DMS153 treated with DMSO at 0.1 percent for 48 hours (cell line): ENCODE results near the gene SIVA1.

Source experiments
- DNase-seq: peaks from one replicate; lab custom pipeline; 2025; ENCODE audit not compliant: unreplicated experiment; lab: John Stamatoyannopoulos, UW

SIVA1 gene

DNA sequence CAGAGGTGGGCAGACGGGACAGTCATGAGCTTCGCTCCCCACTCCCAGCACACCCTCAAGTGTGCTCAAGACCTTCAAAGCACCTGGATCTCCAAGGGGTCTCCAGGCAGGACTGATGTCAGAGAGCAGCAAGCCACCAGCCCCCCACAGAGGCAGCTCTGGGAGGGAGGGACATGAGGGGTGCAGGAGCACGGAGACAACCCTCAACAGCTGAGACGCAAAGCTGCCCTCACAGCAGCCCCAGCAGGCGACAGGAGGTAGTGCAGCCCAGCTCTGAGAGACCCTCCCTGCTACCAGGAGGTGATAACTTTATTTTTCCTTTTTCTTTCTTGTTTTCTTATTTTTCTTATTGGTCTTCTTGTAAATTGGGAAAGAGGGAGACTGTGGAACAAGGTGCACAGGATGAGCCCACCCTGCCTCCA, 17.9 kb downstream of the SIVA1 start:
- DNase-seq, result no peak

DNA sequence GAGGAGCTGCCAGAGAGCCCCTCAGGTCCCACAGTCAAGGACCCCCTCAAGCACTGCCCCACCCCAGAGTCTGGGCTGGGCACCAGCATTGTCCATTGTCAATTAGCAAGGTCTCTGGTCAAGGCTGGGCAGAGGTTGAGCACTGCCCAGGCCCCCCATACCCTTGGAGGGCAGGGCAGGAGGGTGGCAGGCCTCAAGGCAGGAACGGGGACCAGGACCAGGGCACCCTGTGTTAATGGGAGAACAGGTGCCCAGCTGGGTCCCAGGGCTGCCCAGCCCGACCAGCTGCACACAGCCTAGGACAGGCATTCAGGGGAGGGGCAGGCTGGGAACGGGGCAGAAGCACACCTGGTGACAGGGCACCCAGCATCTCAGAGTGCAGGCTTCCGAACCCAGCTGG, 18.4 kb downstream of the SIVA1 start:
- DNase-seq, result no peak

DNA sequence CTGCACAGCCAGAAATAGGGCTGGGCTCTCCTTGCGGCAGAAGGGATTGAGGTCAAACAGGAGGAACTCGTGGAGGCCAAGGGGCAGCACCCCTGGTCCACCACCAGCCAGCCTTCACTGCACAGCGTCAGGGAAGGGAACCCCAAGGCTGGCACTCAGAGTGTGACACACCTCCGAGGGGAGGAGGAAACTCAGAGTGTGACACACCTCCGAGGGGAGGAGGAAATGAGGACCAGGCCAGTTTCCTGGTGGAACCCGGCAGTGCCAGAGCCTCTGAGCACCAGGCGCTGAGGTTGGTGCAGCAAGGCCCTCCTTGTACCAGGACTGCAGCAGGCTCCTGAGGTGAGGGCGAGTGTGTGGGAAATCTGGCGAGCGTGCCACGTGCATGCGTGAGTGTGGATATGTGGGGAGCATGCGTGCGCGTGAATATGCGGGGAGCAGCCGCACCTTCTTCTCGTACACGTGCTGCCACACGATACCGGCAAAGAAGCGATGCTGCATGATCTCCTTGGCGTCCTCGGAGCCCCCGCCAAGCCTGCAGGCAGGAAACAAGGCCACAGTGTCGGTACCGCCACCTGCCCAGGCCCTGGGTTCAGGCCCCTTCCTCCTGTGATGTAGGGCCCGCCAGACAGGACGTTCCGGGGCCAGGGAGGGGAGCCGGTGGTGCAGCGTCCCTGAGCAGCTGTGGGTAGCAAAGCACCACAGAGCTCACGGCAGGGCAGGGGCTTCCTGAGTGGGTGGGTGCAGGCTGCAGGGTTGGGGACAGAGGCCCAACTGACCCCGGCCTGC, 19.2 kb downstream of the SIVA1 start:
- DNase-seq, result no peak

DNA sequence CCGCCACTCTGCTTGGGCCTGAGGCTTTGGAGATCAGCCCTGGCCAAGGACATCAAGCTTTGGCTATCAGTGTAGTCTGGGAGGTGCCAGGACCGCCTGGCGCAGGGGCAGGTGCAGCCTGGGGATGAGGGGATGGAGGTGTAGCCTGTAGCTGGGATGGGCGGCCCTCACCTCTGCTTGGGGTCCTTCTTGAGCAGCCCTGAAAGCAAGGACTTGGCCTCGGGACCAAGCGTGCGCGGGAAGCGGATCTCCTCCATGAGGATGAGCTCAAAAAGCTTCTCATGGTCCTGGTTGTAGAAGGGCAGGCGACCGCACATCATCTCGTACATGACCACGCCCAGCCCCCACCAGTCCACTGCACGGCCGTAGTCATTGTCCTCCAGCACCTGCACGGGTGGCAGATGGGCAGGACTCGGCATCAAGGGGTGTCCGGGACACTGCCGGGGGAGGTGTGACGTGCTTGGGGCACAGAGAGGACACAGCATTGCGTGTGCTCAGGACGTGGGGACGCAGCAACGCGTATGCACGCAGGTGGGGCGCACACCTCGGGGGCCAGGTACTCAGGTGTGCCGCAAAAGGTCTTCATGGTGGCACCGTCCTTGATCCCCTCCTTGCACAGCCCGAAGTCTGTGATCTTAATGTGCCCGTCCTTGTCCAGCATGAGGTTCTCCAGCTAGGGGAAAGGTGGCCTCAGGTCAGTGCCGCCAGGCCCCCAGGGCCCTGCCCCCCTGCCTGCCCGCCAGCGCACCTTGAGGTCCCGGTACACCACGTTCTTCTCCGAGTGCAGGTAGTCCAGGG, 20.0 kb downstream of the SIVA1 start:
- no peak for DNase-seq

DNA sequence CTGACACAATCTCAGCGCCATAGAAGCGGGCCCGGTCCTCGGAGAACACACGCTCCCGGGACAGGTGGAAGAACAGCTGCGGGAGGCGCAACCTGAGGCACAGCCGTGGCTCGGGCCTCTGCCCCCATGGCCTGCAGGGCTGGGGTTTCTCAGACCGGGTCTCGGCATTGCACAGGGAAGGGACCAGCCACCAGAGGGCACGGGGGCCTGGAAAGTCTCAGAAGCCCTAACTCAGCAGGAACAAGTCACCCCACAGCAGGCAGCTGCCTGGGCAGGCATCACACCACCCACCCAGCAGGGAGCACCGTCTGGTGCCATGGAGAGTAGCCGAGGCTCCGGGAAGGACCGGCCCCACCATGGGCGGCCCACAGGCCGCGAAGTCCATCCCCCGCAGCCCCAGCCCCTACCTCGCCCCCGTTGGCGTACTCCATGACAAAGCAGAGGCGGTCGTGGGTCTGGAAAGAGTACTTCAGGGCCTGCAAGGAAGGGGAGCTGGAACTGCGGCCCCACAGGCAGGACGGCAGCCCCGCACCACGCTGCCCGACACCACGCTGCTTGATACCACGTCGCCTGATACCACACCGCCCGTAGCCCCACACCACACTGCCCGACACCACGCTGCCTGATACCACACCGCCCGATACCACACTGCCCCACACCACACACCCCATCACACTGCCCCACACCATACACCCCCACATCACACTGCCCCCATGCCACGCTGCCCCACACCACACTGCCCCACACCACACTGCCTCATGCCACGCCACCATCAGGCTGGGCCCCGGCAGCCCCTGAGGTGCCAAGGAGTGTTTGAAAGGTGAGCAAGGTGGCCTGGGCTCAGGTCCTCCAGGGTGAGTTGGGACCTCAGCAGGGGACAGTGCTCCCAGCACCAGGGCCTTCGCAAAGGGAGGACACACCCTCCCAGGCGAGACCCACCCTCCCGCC, 20.8 kb downstream of the SIVA1 start:
- no peak for DNase-seq

DNA sequence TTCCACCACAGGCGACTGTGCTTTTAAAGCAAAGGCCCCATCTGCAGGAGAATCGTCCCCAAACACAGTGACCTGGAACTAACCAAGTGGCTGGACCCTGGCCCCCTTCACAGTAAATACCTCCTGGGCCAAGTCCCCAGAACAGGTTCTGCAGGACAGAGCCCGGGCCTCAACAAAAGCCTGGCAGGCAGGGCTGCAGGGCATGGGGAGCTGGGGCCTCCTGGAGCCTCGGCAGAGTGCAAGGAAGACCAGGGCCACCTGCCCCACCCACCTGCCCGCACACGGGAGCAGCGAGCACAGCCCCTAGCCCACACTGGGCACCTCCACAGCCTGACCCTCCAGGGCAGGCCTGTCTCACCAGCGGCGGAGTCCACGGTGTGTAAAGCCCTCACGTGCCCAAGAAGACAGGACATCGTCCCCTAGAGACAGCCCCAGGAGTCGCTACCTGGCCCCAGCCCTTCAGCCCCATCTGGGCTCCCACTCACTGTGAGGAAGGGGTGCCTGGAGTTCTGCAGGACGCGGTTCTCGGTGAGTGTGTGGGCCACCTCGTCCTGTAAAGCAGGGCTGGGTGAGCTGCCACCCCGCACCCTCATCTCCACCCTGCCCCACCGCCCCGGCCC, 21.6 kb downstream of the SIVA1 start:
- DNase-seq, result no peak

DNA sequence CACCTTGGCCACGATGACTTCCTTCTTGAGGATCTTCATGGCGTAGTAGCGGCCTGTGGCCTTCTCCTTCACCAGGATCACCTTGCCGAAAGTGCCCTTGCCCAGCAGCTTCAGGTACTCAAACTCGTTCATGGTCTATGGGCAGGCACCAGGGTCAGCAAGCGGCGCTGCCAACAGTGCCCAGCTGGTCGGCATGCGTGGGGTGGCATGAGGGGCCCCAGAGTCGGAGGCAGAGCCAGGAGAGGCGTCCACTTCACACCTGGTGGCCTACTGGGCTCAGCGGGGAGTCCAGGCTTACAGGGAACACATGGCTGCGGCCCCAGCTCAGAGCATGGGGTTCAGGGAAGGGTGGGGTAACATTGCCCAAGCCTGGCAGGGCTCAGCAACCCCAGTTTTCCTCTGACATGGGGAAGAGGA, 22.1 kb downstream of the SIVA1 start:
- DNase-seq, result no peak

DNA sequence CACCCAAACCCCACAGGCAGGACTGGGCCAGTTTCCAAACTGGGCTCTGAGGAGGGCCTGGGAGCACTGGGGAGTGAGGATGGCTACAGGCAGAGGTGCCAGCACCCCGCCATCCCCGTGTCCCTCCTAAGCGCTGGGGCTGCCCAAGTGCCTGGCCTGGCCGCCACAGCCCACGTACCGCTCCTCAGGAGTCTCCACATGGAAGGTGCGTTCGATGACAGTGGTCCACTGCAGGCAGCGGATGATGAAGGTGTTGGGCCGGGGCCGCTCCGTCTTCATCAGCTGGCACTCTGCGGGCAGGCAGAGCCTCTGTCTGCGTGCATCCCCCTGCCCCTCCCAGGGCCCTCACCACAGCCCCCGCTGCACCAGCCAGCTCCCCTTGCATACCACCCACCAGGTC, 23.5 kb downstream of the SIVA1 start:
- DNase-seq, result no peak

DNA sequence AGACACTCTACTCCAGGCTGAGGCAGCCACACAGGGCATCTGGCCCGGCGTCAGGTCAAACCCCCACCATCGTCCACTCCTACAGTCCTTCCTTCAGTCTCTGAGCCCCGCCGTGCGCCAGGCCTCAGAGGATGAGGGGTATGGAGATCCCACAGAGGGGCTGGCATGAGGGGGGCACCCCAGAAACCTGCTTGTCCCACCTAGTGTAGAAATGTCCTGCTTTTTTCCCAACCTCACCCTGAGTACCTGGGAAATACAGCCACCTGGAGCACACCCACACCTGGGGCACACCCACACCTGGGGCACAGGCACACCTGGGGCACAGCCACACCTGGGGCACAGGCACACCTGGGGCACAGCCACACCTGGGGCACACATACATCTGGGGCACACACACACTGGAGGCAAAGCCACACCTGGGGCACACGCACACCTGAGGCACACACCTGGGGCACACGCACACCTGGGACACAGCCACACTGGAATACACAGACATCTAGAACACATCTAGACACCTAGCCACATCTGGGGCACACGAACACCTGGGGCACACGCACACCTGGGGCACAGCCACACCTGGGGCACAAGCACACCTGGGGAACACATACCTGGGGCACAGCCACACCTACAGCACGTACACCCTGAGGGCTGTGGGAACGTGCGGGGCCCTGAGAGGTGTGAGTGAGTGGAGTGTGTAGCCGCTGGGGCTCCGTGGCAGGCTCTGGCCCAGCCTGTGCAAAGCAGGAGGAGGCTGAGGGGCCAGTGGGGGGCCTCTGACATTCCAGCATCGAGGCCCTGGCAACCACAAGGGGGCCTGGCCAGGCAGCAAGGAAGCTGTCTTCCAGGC, 24.2 kb downstream of the SIVA1 start:
- no peak for DNase-seq

DNA sequence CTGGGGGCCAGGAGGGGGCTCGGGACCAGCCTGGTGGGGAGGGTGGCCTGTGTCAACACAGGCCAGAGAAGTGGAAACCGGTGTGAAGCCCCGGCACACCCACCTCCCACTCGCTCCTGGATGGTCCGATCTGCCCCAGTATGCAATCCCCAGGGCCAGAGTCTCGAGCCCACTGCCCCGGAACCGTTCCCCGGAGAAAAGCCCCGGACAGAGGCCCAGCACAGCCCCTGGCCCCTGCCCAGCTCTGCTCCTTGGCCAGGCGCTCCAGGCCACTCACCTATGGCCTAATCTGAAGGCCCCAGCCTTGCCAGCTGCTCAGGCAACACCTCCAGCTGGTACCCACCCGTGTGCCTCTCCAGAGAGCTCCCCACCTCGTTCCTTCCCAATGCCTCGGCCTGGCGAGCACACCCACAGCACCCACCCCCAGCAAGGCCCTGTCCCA, 24.9 kb downstream of the SIVA1 start:
- no peak for DNase-seq

DNA sequence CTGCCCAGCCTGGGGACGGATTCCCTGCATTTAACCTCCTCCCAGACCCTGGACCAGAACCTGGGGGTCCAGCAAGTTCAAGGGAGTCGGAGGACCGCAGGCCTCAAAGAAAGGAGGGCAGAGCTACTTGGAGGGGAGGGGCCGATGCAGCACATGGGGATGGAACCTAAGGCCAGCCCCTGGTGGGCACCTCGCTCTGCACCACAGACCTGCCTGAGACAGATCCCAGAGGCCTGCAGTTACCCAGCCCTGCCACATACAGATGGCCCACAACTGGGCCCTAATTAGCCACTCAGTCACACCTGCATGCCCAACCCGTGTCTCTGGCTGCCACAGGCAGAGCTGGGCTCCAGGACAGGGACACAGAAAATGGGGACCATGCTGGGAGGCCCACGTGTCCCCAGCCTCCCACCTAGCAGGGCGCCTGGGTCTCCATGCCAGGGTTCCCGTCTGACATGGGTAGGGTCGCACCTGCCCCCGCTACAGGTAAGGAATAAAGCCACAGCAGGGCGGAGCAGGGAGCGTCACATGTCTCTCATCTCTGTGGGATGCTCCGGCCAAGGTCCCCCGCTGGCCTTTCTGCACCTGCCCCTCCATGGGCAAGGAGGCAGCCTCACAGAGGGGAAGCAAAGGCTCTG, 25.9 kb downstream of the SIVA1 start:
- no peak for DNase-seq

DNA sequence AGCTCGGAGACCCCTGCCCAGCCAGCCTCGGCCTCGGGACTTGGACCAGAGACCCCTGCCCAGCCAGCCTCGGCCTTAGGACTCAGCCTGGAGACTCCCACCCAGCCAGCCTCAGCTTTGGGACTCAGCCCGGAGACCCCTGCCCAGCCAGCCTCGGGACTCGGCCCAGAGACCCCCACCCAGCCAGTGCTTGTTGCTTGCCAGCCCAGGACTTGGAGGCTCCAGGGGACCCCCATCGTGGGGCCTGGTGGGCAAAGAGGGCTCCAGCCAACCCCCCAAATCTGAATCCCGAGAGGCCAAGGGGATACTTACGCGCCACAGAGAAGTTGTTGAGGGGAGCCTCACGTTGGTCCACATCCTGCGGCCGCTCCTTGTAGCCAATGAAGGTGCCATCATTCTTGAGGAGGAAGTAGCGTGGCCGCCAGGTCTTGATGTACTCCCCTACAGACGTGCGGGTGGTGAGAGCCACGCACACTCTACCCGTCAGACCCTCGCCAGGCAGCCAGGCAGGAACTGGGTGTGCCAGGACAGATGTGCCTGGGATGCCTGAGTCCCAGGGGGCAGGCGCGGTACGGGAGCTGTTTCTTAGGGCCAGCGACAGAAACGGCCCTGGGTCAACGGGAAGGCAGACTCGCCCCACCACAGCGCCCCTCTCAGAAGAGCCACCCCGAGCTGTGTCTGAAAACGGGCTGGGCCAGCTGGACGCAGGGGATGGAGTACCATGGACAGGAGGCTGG, 27.0 kb downstream of the SIVA1 start:
- no peak for DNase-seq

DNA sequence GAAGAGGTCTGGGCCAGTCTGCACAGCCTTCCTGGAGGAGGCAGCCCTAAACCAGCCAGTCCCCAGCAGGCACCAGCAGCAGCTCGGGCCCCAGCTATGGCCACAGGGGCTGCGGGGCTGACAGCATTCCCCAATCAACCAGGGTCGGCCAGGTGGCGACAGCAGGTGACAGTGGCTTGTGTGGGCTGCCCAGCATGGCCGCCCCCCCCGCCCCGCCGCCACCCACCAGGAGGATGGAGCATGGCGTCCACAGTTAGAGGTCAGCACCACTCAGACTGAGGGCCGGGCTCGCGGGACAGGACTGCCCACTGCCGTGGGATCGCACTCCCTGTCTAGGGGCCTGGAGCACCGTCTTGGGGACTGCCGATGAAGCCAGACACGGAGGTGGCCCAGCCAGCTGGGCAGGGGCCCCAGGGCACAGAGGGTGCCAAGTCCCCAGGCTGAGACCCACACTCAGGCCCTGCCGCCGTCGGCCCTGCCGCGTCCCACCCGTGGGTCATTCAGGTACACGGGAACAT, 27.6 kb downstream of the SIVA1 start:
- DNase-seq, result no peak

DNA sequence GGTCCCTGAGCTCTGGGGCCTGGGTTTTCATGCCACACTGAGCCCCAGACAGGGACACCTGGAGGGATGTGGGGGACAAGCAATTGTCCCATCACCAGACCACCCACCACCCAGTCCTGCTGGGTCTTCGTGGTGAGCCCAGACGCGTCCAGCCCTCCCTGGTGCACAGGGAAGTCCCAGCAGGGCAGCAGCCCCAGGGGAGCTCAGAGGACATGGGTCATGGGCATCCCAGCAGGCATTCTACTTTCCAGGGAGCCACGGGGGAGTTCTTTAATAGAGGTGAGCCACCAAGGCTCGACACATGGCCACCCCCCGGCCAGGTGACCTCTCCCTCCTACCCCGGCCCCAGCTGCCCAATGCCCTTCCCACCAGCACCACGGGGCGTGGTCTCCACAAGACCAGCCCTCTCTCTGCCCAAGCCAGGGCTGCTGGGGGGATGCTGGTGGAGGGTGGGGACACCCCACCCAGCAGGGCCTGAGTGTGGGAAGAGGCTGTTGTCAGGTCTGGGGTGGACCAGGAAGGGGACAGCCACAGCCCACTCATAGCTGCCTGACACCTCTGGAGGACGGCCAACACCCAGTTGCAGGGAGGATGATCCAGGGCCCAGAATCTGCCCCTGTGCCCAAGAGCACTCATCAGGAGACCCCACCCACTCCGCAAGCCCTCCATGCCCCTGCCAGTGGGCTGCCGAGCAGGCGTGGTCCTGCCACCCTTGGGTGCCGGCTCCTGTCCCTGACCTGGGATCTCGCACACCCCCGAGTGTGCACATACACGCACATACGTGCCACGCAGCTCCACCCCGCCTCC, 28.5 kb downstream of the SIVA1 start:
- no peak for DNase-seq

DNA sequence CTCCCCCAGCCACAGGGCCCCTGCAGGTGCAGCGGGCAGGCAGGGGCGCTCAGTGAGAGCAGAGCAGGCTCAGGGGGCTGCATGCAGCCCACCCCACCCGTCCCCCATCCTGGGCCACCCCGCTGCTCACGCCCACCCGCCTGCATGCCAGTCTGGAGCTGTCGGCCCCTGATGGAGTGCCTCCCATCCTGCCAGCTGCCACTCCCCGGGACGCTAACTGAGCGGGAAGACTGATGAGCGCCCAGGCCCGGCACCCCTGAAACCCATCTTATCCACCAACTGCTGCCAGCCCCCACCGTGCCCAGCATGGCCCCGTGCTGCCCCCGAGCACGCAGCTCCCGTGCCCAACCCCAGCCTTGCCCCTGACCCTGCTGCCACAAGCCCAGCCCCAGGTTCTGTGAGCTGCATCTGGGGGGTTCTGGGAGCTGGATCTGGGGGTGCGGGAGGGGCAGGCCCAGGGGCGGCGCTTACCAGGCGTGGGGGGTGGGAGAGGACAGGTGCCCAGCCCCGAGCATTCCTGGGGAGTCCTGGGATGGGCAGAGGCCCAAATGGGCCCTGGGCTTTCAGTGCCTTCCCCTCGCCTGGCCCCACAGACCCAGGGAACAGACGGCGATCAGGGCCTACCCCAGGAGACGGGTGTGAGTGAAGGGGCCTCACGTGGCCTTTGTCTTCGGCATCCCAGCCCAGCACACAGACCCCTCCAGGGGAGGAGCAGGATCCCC, 29.3 kb downstream of the SIVA1 start:
- no peak for DNase-seq

DNA sequence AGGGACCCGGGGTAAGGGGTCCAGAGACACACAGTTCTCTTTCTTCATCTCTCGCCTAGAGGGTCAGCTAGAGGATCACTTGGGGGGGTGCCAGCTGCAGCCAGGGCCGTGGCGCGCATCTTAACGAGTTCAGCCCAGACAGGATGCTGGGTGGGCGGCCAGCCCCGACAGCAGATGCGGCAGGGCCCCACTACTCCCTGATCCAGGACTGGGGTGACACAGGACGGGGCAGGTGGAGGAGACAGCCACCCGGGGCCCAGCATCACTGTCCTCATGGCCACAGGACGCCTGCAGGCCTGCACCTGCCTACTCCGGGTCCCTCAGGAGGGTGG, 29.8 kb downstream of the SIVA1 start:
- DNase-seq, result no peak
